Cardiac septum (tissue), 1 donor: ENCODE results near the gene FCN1. TPM values are rescaled to one million over a fixed set of nuclear protein-coding genes. Genes with fewer than 3 reads are reported as not detected.

ENCODE experiments used
- DNase-seq: peaks from one replicate; pipeline ENCODE4 v3.0.0-alpha.2; 2020; ENCODE audit warnings: low spot score
- intact Hi-C: fragments of 100-400 bp; cut with DNase I; formaldehyde crosslinking; loops from one replicate; pipeline ENCODE4 v1.14.0; 2022
- total RNA-seq: library from RNA; stranded (reverse); fragmentation: NEBNext Ultra II Directional; extraction: Animal tissue kit (Norgen Biotek cat#: 25700); gene quantifications from one replicate; pipeline ENCODE4 v1.2.1, GENCODE V29; 2021
- donor health status: DM: no; HTN: no; CAD: no.

FCN1 gene
- total RNA-seq, 1 donor from 2014 or later = 5.3 TPM

- DNase-seq = no peak
- intact Hi-C loops = no loop called here
Measured at GRCh38 chr9:134938346-134939079, 20.8 kb upstream of the FCN1 start.

GRCh38 chr9:134937566-134938345 is 20.0 kb upstream of the FCN1 start:
- intact Hi-C loops = no loop called here
- no peak for DNase-seq

- intact Hi-C loops = no loop called here
- DNase-seq = no peak
Measured at GRCh38 chr9:134937164-134937555, 19.4 kb upstream of the FCN1 start.

- intact Hi-C loops = no loop called here
- no peak for DNase-seq
Measured at GRCh38 chr9:134936346-134937163, 18.8 kb upstream of the FCN1 start.

GRCh38 chr9:134935701-134936345 is 18.1 kb upstream of the FCN1 start:
- DNase-seq = no peak
- intact Hi-C loops = no loop called here

GRCh38 chr9:134935056-134935640 is 17.4 kb upstream of the FCN1 start:
- no peak for DNase-seq
- intact Hi-C loops = no loop called here

- no peak for DNase-seq
- intact Hi-C loops = no loop called here
Measured at GRCh38 chr9:134933076-134933659, 15.5 kb upstream of the FCN1 start.

GRCh38 chr9:134932606-134933005 is 14.9 kb upstream of the FCN1 start:
- intact Hi-C loops = no loop called here
- DNase-seq = no peak

- DNase-seq = no peak
- intact Hi-C loops = no loop called here
Measured at GRCh38 chr9:134932171-134932570, 14.5 kb upstream of the FCN1 start.

GRCh38 chr9:134930398-134930797 is 12.7 kb upstream of the FCN1 start:
- DNase-seq = no peak
- intact Hi-C loops = no loop called here

- intact Hi-C loops = no loop called here
- DNase-seq = peak; percentile 90
Measured at GRCh38 chr9:134929193-134930158, 11.8 kb upstream of the FCN1 start.

GRCh38 chr9:134928436-134929192 is 10.9 kb upstream of the FCN1 start:
- intact Hi-C loops = no loop called here
- DNase-seq = no peak

GRCh38 chr9:134925011-134925511 is 7.3 kb upstream of the FCN1 start:
- DNase-seq = peak; percentile 22
- intact Hi-C loops = no loop called here

GRCh38 chr9:134923466-134923865 is 5.8 kb upstream of the FCN1 start:
- peak; percentile 19 for DNase-seq
- intact Hi-C loops = no loop called here

GRCh38 chr9:134922932-134923240 is 5.2 kb upstream of the FCN1 start:
- intact Hi-C loops = no loop called here
- peak; percentile 59 for DNase-seq

- peak; percentile 90 for DNase-seq
- intact Hi-C loops = no loop called here
Measured at GRCh38 chr9:134922066-134922931, 4.6 kb upstream of the FCN1 start.
